C1 segment of cervical spinal cord (tissue), 14 donors: ENCODE results near the gene CETP.

Experiments
- DNase-seq, 14 donors: peaks; one replicate each; lab custom pipeline; 2025; lab: John Stamatoyannopoulos, UW

Gene CETP

DNA sequence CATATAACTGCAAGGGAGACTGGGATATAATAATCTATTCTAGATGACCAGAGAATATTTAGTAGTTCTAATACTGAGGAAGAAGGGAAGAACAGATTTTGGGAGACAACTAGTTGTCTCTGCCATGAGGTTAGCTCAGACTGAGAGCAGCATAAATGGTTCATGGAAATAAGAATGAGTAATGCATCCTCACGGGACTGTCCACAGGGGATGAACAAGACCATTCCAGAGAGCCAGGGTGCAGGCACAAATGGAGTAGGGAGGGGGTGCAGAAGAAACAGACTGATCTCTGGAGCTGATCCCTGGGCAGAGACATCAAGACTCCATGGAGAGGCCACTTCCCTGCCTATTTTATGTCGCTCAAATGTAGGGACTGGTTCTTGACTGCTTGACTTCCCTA lies 58.0 kb downstream of the CETP start:
- DNase-seq: no peak

DNA sequence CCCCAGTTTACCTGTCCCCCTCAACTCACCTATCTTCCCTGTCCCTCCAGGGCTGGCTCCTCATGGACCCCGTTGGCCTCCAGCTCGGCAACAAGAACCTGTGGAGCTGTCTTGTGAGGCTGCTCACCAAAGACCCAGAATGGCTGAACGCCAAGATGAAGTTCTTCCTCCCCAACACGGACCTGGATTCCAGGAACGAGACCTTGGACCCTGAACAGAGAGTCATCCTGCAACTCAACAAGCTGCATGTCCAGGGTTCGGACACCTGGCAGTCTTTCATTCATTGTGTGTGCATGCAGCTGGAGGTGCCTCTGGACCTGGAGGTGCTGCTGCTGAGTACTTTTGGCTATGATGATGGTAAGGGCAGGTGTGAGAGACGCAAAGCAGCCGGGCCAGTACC lies 58.9 kb downstream of the CETP start:
- no peak for DNase-seq

DNA sequence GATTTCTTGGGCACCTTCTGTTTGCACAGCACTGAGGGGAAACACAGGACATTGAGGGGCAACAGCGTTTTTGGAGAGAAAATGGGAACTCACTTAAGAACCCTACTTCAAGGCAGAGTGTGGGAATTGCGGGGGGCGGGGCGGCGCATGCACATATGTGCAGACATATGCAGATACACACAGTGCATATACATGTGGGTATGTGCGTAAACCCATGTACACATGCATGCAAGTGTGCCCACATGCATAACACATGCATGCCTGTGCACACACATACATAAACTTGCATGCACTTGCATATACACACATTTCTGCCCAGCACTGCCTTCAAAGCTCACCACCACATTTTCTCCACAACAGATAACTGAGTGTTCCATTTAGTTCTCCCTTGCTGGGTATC lies 60.0 kb downstream of the CETP start:
- DNase-seq: no peak

DNA sequence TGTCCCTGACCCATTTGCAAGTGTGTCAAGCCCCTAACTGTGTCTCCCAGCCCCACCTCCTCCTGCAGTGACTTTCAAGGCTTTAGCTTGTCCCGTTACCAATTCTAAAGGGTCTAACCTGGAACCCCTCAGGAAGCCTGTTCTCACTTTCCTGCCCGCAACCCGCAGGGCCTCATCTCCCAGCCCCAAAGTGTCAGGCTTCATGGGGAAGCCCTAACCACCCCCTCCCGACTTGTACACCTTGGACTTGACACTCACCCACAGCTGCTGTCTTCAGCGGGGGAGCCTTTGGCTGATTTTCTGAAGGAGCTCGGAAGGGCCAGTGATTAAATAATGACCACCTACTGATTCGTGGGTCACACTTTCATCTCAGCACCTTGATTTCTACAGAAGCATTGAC lies 60.7 kb downstream of the CETP start:
- no peak for DNase-seq

DNA sequence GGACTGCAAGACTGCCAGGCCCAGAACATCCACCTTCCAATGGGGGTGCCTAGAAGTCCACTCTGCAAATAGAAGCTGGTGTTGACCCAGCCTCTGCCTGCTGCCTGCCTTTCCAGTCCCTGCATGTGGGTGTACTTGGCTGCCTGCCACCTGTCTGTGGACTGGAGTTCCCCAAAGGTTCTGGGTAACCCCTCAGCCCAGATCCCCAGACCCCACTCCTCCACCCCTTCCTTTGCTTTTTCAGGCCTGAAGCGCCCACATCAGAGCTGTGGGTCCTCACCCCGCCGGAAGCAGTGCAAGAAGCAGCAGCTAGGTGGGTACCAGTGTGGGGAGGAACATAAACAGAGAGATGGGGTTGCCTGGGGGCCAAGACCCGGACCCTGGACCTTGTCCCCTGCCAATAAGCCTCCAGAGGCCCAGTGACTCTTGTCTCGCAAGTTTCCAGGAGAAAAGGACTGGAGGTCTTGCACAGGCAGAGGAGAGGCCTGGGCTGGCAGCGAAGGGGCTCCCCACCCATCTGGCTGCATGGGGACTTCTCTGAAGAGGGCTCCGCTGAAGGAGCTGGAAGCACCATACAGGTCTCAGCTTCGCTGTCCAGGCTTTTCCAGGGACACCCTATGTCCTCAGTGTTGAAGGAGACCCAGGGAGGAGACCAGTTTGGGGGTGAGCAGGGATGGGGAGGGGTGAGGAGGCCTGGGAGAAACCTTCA lies 61.9 kb downstream of the CETP start:
- DNase-seq: no peak

DNA sequence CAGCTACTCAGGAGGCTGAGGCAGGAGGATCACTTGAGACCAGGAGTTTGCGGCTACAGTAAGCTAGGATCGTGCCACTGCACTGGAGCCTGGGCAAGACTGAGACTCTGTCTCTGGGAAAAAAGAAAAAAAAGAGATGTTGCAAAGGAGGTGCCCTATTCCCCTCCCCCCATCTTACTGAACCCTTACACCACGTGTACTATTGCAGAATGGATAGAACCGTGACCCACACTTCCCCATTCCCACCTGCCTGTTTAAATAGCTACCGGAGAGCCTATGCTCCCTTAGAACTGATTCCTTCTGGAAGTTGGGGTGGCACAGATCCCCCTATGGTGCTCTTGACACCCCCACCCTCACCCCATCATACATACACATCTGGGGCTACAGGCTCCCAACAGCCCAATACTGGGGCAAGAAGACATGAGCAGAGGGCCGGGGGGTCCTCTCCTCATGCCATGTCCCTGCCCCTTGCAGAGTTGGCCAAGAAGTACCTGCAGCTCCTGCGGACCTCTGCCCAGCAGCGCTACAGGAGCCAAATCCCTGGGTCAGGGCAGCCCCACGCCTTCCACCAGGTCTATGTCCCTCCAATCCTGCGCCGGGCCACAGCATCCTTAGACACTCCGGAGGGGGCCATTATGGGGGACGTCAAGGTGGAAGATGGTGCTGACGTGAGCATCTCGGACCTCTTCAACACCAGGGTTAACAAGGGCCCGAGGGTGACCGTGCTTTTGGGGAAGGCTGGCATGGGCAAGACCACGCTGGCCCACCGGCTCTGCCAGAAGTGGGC lies 63.3 kb downstream of the CETP start:
- DNase-seq: no peak

DNA sequence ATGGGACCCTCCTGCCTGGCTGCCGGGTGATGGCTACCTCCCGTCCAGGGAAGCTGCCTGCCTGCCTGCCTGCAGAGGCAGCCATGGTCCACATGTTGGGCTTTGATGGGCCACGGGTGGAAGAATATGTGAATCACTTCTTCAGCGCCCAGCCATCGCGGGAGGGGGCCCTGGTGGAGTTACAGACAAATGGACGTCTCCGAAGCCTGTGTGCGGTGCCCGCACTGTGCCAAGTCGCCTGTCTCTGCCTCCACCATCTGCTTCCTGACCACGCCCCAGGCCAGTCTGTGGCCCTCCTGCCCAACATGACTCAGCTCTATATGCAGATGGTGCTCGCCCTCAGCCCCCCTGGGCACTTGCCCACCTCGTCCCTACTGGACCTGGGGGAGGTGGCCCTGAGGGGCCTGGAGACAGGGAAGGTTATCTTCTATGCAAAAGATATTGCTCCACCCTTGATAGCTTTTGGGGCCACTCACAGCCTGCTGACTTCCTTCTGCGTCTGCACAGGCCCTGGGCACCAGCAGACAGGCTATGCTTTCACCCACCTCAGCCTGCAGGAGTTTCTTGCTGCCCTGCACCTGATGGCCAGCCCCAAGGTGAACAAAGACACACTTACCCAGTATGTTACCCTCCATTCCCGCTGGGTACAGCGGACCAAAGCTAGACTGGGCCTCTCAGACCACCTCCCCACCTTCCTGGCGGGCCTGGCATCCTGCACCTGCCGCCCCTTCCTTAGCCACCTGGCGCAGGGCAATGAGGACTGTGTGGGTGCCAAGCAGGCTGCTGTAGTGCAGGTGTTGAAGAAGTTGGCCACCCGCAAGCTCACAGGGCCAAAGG lies 64.4 kb downstream of the CETP start:
- DNase-seq: no peak

DNA sequence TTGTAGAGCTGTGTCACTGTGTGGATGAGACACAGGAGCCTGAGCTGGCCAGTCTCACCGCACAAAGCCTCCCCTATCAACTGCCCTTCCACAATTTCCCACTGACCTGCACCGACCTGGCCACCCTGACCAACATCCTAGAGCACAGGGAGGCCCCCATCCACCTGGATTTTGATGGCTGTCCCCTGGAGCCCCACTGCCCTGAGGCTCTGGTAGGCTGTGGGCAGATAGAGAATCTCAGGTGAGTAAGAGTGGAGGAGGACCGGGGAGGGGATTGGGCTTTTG lies 65.0 kb downstream of the CETP start:
- no peak for DNase-seq

DNA sequence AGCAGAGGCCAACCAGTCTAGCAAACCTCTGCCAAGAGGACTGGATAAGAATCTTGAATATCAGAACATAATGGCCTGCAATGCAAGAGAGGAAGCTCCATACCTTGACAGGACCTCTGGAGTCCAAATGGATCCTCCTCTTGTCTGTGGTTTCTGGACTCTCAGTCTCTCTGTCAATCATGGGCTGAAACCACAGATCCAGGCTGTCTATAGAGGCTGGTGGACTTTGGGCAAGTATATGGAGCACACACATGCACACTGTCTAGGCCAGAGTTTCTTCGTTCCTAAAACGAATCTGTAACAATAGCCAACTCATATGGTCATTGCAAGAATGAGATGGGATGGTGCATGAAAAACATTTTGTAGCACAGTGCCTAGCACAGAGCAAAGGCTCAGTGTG lies 65.3 kb downstream of the CETP start:
- DNase-seq: no peak

DNA sequence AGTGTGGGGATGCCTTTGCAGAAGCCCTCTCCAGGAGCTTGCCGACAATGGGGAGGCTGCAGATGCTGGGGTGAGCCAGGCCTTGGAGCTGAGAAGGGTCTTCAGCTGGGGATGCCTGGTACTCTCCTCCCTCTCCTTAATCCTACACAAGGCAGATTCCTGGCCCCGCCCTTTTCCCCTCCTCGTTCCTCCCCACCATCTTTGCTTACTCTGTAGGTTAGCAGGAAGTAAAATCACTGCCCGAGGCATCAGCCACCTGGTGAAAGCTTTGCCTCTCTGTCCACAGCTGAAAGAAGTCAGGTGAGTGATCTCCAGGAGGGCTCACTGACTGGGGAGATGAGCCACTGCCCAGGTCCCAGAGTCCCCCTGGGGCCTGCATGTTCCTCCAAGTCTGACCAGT lies 66.3 kb downstream of the CETP start:
- no peak for DNase-seq

DNA sequence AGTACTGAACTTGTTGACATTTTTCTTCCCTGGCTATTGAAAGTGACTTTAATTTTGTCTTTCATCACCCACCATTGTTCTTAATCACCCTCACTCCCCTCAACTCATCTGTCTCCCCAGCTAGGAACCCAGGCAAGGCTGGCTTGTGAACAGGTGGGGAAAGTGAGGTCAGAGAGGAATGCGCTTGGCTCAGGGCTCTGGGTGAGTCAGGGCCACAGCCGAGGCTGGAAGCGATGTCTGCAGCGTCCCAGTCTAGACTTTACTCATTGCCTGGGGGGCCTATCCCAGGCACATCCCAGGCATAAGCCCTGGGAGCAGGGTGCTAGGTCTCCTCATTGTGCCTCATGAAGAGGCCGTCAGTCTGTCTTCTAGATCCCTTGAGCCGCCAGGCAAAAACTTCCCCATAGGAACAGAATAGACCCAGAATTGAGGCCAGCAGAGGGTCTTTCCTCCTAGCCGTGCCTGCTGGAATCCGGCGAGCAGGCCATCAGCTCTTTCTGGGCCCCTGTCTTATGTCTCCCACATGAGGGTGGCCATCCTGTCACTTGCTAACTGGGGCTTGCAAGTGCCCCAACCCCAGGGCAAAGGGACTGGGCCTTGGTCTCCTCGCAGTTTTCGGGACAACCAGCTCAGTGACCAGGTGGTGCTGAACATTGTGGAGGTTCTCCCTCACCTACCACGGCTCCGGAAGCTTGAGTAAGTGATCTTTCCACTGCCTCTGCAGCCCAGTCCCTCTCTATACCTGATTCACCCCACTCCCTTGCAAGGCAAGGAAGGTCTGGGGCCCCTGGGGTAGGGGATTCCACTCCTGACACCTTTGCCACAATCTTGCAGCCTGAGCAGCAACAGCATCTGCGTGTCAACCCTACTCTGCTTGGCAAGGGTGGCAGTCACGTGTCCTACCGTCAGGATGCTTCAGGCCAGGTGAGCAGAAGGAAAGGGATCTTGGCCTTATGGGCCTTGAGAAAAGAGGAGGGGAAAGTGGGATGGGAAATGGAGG lies 67.7 kb downstream of the CETP start:
- DNase-seq: no peak

DNA sequence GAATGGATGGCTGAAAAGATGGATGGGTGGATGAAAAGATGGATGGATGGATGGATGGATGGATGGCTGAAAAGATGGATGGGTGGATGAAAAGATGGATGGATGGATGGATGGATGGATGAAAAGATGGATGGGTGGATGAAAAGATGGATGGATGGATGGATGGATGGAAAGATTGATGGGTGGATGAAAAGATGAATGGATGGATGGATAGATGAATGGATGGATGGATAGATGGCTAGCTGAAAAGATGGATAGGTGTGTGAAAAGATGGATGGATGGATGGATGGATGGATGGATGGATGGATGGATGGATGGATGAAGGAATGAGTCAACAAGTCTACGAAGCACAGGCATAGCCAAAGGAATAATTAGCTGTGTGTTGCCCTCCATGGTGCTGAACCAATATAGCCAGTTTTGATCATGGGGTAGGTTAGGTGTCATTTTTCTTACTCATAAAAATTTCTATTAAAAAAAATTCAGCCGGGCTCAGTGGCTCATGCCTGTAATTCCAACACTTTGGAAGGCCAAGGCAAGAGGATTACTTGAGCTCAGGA lies 68.7 kb downstream of the CETP start:
- no peak for DNase-seq

DNA sequence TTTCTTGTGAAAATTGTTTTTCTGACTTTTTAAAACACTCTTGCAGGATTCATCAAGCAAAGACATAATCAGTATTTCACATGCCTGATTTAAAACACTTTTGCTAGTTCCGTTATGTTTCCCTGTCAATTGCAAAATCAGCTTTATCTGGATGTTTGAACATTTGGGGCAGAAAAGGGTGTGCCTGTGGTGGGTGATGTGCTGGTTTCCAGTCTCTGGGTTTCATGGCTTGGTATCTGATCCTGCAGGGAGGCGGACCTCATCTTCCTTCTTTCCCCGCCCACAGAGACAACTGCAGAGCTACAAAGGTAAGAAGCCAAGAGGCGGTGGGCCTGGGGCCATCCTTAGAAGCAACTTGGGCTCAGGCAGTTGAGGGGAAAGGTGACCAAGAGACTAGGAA lies 69.4 kb downstream of the CETP start:
- DNase-seq: no peak

DNA sequence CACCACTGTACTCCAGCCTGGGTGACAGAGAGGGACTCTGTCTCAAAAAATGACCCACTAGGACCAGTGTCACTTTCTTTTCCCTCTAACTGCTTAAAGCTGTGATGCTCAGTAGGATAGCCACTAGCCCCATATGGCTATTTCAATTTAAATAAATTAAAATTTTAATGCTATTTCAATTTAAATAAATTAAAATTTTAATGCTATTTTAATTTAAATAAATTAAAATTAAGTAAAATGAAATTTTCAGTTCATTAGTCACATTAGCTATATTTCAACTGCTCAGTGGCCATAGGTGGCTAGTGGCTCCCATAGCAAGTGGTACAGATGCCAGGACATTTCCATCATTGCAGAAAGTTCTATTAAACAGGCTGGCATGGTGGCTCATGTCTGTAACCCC lies 70.6 kb downstream of the CETP start:
- no peak for DNase-seq

DNA sequence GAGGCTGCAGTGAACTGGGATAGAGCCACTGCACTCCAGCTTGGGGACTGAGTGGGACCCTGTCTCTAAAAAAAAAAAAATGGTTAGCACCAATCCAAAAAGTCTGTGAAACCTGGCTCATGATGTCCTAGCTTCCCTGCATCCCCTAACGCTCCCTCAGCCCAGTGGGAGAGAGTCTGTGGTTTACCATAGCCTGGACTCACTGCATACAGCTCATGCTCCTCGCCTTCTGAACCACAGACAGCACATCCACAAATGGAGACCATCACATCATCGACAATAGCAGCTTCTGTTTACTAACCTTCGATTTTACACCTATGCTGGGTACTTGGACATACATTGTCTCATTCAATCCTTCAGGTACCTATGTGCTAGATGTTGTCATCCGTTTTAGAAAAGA lies 71.2 kb downstream of the CETP start:
- DNase-seq: no peak
